GM12878 (cell line): ENCODE results near the gene GPRC5B. TPM values are rescaled to one million over a fixed set of nuclear protein-coding genes. Genes with fewer than 3 reads are reported as not detected.

Experiments
- ATAC-seq: fragments of 200-7000 bp; cut with Tn5 transposase; 3 replicates; pipeline ENCODE4 v1.9.1; 2020; ENCODE audit warnings: mild to moderate bottlenecking, moderate library complexity
- BruUV-seq: library from RNA; stranded (reverse); fragments of 400-500 nt; replicated peaks from 2 replicates; lab custom pipeline; 2021; lab: Mats Ljungman, UMichigan
- CTCF ChIA-PET: fragments of 300-600 bp; sonication (Branson Sonifier 250); formaldehyde crosslinking; extraction: SDS; loops from one replicate; lab custom pipeline; 2021; ENCODE audit warnings: inconsistent platforms; lab: Yijun Ruan, JAX
- POLR2A ChIA-PET: fragments of 350-600 bp; formaldehyde crosslinking; extraction: SDS; loops from one replicate; lab custom pipeline; 2021; ENCODE audit warnings: inconsistent platforms; lab: Charles Lee
- RAD21 ChIA-PET: fragments of 300-600 bp; sonication (Branson Sonifier 250); formaldehyde crosslinking; loops from one replicate; lab custom pipeline; 2023; ENCODE audit warnings: antibody characterized with exemption; ENCODE audit not compliant: unreplicated experiment; lab: Charles Lee
- SMC1A ChIA-PET: fragments of 300-600 bp; sonication (Branson Sonifier 250); formaldehyde crosslinking; loops from one replicate; lab custom pipeline; 2023; ENCODE audit not compliant: unreplicated experiment, uncharacterized antibody; lab: Charles Lee
- DNase-seq: peaks from one replicate; pipeline ENCODE4 v3.0.0-alpha.2; 2011; ENCODE audit warnings: low read depth, low spot score
- FAIRE-seq: peaks from 3 replicates; lab custom pipeline; 2011; peaks lifted over from hg19 to GRCh38; lab: Jason Lieb, UNC
- H2AFZ ChIP-seq: 2 replicates; pipeline ENCODE4 v1.6.0; 2011; ENCODE audit warnings: low read depth, low read length, control low read depth; ENCODE audit not compliant: control insufficient read depth
- H3K27ac ChIP-seq: 2 replicates; pipeline ENCODE4 v1.5.1; 2011; ENCODE audit warnings: control low read depth; ENCODE audit not compliant: control insufficient read depth, insufficient read depth
- H3K27me3 ChIP-seq, 2 experiments: replicated peaks in 1 of 2; 2 replicates each; pipeline versions ENCODE4 v1.6.0 to v1.6.1; 2011; ENCODE audit warnings: low read length in 1 of 2; ENCODE audit not compliant: control insufficient read depth in 2 of 2, insufficient read depth in 2 of 2
- H3K36me3 ChIP-seq, 2 experiments: 2 replicates each; pipeline ENCODE4 v1.5.1; 2011; ENCODE audit warnings: low read length in 1 of 2; ENCODE audit not compliant: control insufficient read depth in 2 of 2, insufficient read depth in 2 of 2
- H3K4me1 ChIP-seq: 2 replicates; pipeline ENCODE4 v1.6.1; 2011; ENCODE audit warnings: mild to moderate bottlenecking, low read length, moderate library complexity, mixed read lengths; ENCODE audit not compliant: control insufficient read depth, insufficient read depth
- H3K4me2 ChIP-seq: 2 replicates; pipeline ENCODE4 v1.6.0; 2011; ENCODE audit warnings: control low read depth; ENCODE audit not compliant: control insufficient read depth, insufficient read depth
- H3K4me3 ChIP-seq: fragments of 200-600 bp; sonication (generic); 2 replicates; pipeline ENCODE4 v1.5.1; 2016
- H3K79me2 ChIP-seq: 2 replicates; pipeline ENCODE4 v1.6.0; 2011; ENCODE audit warnings: low read length; ENCODE audit not compliant: control insufficient read depth, insufficient read depth
- H3K9ac ChIP-seq: 2 replicates; pipeline ENCODE4 v1.8.0; 2011; ENCODE audit warnings: low read length, control low read depth, mixed read lengths; ENCODE audit not compliant: control insufficient read depth, insufficient read depth
- H3K9me3 ChIP-seq: replicated peaks from 3 replicates; pipeline ENCODE4 v1.5.1; 2011; ENCODE audit warnings: mild to moderate bottlenecking, low read length; ENCODE audit not compliant: control insufficient read depth, insufficient read depth
- H4K20me1 ChIP-seq: 2 replicates; pipeline ENCODE4 v1.6.0; 2011; ENCODE audit not compliant: control insufficient read depth, insufficient read depth
- ATF3 ChIP-seq: IDR thresholded peaks from 2 replicates; pipeline ENCODE4 v1.6.1; 2011; ENCODE audit warnings: low read depth, mild to moderate bottlenecking, low read length, moderate library complexity, borderline replicate concordance; ENCODE audit errors: extremely low read depth
- BCLAF1 ChIP-seq: fragments of 450-650 bp; IDR thresholded peaks from 2 replicates; pipeline ENCODE4 v1.6.1; 2017; ENCODE audit warnings: antibody characterized with exemption, mild to moderate bottlenecking, moderate library complexity
- BHLHE40 ChIP-seq, 2 experiments: fragments of 450-650 bp in 1 of 2; IDR thresholded peaks; 2 replicates each; pipeline ENCODE4 v1.6.1; 2011 to 2017; ENCODE audit warnings: low read depth in 2 of 2, borderline replicate concordance in 1 of 2, improper control_type of control experiment in 1 of 2, low read length in 1 of 2, mild to moderate bottlenecking in 1 of 2
- ESRRA ChIP-seq: IDR thresholded peaks from 2 replicates; pipeline ENCODE4 v1.6.1; 2012; ENCODE audit warnings: mild to moderate bottlenecking, low read length, improper control_type of control experiment
- FOXM1 ChIP-seq: IDR thresholded peaks from 2 replicates; pipeline ENCODE4 v1.6.1; 2012; ENCODE audit warnings: low read depth, mild to moderate bottlenecking, inconsistent platforms, low read length, moderate library complexity
- IRF3 ChIP-seq: fragments of 450-650 bp; IDR thresholded peaks from 2 replicates; pipeline ENCODE4 v1.6.1; 2014; ENCODE audit warnings: mild to moderate bottlenecking
- SMC3 ChIP-seq: IDR thresholded peaks from 2 replicates; pipeline ENCODE4 v1.6.1; 2011; ENCODE audit warnings: low read length, improper control_type of control experiment, borderline replicate concordance
- ZNF687 ChIP-seq: fragments of 450-650 bp; IDR thresholded peaks from 2 replicates; pipeline ENCODE4 v1.6.1; 2017; ENCODE audit warnings: mild to moderate bottlenecking, moderate library complexity
- WGBS: methylation state at CpG from one replicate; pipeline ENCODE4 v1.1.6; 2016; ENCODE audit warnings: low lambda C conversion rate; ENCODE audit not compliant: insufficient replicate concordance, insufficient coverage; ENCODE audit errors: missing lambda C conversion rate; 5-methylcytosine and 5-hydroxymethylcytosine counted together
- in situ Hi-C: fragments of 300-500 bp; cut with MboI; formaldehyde crosslinking; loops from 9 replicates; pipeline ENCODE4 v1.14.3; 2018; ENCODE audit warnings: mixed read lengths
- intact Hi-C: fragments of 100-400 bp; cut with micrococcal nuclease; formaldehyde crosslinking; loops from one replicate; pipeline ENCODE4 v1.14.2; 2022; ENCODE audit not compliant: unreplicated experiment
- polyA plus RNA-seq, 11 experiments: library from polyadenylated mRNA; depleted of rRNA in 4 of 11; unstranded in 6 of 11; stranded (reverse) in 5 of 11; fragments of >200 nt; fragmentation: Nextera tagmentation in 4 of 11; fragmentation: Illumina TruSeq in 1 of 11; extraction: Ambion mirVana in 4 of 11; extraction: Trizol in 1 of 11; gene quantifications; 1 replicate in 1 of 11; 2 replicates in 10 of 11; pipeline versions ENCODE4 v1.2.1 to v1.2.3, GENCODE V29; 2011 to 2016; ENCODE audit warnings: inconsistent platforms in 2 of 11, missing spikeins in 2 of 11, low read depth in 1 of 11
- total RNA-seq, 4 experiments: library from RNA; depleted of rRNA in 3 of 4; stranded (reverse); fragments of >200 nt in 3 of 4; fragmentation: Illumina TruSeq in 1 of 4; extraction: Trizol in 1 of 4; gene quantifications; 2 replicates each; pipeline versions ENCODE4 v1.2.1 to v1.2.3, GENCODE V29; 2013 to 2021
- TF ChIP-seq, protein P1 (sequence below): fragments of 450-650 bp; IDR thresholded peaks from 2 replicates; pipeline ENCODE4 v1.6.1; 2017; ENCODE audit warnings: mild to moderate bottlenecking, low read depth, inconsistent platforms; ENCODE audit not compliant: poor library complexity, severe bottlenecking

The GPRC5B gene
- total and polyA plus RNA-seq, 10 of the 15 experiments (the other 5 are each of a cell fraction or from before 2014, with no cell fraction given), result 0.01 to 0.42 (median 0.15) TPM; not detected in 2

DNA sequence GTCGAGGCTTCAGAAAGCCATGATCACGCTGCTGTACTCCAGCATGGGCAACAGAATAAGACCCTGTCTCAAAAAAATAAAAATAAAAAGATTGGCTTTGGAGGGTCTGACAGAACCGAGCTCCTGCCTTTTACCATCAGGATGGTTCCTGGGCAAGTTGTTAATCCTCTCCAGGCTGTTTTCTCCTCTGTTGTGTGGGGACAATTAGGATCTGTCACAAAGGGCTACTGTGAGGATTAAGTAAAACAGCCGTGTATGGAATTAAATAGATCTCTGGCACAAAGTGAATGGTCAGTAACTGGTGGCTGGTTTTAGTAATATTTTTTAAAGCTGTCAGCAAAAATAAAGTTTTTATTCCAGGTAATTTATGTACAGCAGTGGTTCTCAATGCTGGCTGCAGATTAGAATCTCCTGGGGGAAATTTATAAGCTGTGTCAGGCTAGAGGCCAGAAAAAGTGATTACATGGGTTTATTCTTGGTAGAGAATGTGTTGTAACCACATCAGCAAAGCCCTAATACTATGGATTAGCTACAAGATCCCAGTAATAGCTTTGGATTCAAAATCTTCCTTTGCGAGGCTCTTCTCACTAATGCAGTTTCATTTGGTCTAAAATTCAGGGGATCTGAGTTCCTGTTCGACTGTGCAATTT is 47.2 kb downstream of the GPRC5B start:
- no peak overlapping the region for H3K4me3 ChIP-seq
- no peaks in the 10 kb centered on the region for H3K4me1 ChIP-seq
- ChIA-PET CTCF (interaction anchor here (0.7 kb wide), 1 partner anchor 75 kb away, joined by 3 read pairs; no protein-coding TSS in a partner anchor), POLR2A (no interaction called here), RAD21 (no interaction called here), SMC1A (interaction anchor here (0.9 to 1.7 kb wide), 3 partner anchors 13 to 269 kb away, joined by 3 to 4 read pairs (median 4); no protein-coding TSS in a partner anchor)
- H3K36me3 ChIP-seq, result no peaks in the 10 kb centered on the region
- H2AFZ ChIP-seq, result no peak overlapping the region
- ATAC-seq (no peak), DNase-seq (no peak), FAIRE-seq (no peak)
- H3K9ac ChIP-seq, result no peak overlapping the region
- no peaks in the 10 kb centered on the region for H4K20me1 ChIP-seq
- in situ Hi-C loops, result no loop called here
- no peak overlapping the region for H3K27ac ChIP-seq
- no peaks in the 10 kb centered on the region; a peak in 1 of 4 replicates for H3K27me3 ChIP-seq
- no TSS peak for BruUV-seq
- H3K4me2 ChIP-seq, result no peak overlapping the region
- H3K79me2 ChIP-seq, result no peaks in the 10 kb centered on the region
- 34% methylated on average over 6 of the region's 6 CpGs for WGBS
- no peaks in the 10 kb centered on the region for H3K9me3 ChIP-seq
- intact Hi-C loops, result no loop called here
- TF ChIP-seq BCLAF1 (no peak), SMC3 (no peak), ZNF687 (no peak), ATF3 (no peak), BHLHE40 (IDR thresholded peaks at IDR 0.05; ENCODE audit: borderline replicate concordance in 1 of 2, low read depth in 2 of 2, low read length in 1 of 2) (no peak), FOXM1 (no peak), IRF3 (no peak), ESRRA (no peak)
- TF ChIP-seq, protein P1, sequence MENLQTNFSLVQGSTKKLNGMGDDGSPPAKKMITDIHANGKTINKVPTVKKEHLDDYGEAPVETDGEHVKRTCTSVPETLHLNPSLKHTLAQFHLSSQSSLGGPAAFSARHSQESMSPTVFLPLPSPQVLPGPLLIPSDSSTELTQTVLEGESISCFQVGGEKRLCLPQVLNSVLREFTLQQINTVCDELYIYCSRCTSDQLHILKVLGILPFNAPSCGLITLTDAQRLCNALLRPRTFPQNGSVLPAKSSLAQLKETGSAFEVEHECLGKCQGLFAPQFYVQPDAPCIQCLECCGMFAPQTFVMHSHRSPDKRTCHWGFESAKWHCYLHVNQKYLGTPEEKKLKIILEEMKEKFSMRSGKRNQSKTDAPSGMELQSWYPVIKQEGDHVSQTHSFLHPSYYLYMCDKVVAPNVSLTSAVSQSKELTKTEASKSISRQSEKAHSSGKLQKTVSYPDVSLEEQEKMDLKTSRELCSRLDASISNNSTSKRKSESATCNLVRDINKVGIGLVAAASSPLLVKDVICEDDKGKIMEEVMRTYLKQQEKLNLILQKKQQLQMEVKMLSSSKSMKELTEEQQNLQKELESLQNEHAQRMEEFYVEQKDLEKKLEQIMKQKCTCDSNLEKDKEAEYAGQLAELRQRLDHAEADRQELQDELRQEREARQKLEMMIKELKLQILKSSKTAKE, result no peak
